ENCODE results near the gene BIN1. TPM values are rescaled to one million over a fixed set of nuclear protein-coding genes. Genes with fewer than 3 reads are reported as not detected.

Gene BIN1
- total and polyA plus RNA-seq, 8 donors: 13.3 to 21.3 (median 16.2) TPM

DNA sequence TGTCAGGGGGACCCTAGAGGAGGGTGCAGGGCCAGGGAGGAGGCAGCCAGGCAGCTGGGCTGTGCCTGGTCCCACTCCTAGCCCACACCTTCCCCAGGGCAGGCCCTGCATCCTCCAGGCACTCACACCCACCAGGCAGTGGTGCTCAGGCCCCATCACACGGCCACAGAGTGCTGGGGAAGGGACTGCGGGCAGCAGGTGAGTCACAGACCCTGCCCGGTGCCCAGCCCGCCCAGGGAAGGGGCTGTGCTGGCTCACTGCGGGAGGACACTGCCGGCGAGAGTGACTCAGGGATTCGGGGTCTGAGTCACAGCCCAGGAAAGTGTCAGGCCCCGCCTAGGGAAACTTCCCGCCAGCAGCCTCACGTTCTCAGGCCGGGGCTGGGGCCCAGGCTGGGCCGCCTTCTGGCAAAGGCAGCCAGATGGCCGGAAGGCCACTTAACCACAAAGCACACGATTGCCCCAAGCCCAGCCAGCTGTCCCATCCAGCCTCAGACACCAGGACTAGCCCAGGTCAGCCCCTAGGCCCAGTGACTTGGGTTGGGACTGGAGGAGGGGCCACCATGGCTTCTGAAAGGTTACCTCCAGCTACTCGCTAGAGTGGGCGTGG, 42.2 kb downstream of the BIN1 start:
- intact Hi-C loops (cut with DNase I): no loop called here
- H3K27me3 ChIP-seq: no peaks in the 10 kb centered on the region
- no peaks in the 10 kb centered on the region for H3K4me1 ChIP-seq
- no peak overlapping the region for H3K4me3 ChIP-seq
- WGBS, 2 donors: 76 to 79% methylated on average over 17 of the region's 17 CpGs
- FAIRE-seq (peak; percentile 17), DNase-seq (peak in 4 of 6 donors; percentile 26 to 72 (median 54)), ATAC-seq (peak; percentile 26 to 82 (median 74))
- H3K36me3 ChIP-seq: no peaks in the 10 kb centered on the region
- TF ChIP-seq, protein P1, sequence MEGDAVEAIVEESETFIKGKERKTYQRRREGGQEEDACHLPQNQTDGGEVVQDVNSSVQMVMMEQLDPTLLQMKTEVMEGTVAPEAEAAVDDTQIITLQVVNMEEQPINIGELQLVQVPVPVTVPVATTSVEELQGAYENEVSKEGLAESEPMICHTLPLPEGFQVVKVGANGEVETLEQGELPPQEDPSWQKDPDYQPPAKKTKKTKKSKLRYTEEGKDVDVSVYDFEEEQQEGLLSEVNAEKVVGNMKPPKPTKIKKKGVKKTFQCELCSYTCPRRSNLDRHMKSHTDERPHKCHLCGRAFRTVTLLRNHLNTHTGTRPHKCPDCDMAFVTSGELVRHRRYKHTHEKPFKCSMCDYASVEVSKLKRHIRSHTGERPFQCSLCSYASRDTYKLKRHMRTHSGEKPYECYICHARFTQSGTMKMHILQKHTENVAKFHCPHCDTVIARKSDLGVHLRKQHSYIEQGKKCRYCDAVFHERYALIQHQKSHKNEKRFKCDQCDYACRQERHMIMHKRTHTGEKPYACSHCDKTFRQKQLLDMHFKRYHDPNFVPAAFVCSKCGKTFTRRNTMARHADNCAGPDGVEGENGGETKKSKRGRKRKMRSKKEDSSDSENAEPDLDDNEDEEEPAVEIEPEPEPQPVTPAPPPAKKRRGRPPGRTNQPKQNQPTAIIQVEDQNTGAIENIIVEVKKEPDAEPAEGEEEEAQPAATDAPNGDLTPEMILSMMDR (IDR thresholded peaks at IDR 0.05): no peak
- no peak overlapping the region for H3K27ac ChIP-seq
- no peaks in the 10 kb centered on the region for H3K9me3 ChIP-seq

DNA sequence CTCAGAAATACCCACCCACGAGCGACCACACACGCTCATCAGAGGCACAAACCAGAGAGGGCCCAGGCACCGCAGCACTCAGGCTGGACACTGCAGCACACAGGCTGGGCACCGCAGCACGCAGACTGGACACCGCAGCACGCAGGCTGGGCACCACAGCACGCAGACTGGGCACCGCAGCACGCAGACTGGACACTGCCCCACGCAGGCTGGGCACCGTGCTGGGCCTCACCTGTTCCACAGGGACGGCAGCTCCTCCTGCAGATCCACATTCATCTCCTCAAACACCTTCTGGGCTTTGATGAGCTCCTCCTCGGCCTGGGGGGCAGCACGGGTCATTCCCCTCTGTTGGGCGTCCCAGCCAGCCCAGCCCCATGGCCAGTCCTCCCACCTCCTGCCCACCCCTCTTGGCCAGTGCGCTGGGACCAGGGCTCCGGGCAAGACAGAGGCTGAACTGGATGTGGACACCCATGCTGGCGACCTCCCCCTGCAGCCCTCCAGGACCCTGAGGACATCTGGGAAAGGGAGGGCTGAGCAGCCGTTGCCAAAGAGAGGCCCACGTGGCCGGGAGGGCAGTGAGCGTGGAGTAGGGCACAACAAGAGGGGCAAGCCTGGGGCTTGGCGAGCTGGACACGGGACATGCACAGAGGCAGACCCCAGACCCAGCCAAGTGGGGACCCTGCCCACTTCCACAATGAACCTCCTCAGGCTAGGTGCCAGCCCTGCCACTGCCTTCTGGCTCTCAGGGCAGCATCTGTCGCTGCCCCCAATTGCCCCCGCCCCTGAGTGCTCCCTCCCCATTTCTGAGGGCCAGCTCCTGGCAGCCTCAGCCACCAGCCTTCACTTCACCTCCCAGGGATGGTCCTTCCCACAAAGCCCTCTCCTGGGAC, 43.0 kb downstream of the BIN1 start:
- DNase-seq (peak in 1 of 6 donors; percentile 76), ATAC-seq (no peak), FAIRE-seq (no peak)
- 95 to 96% methylated on average over 22 to 28 of the region's 28 CpGs for WGBS, 2 donors
- intact Hi-C loops (cut with DNase I): no loop called here
- Histone ChIP-seq H3K27me3 (no peaks in the 10 kb centered on the region), H3K9me3 (no peaks in the 10 kb centered on the region), H3K27ac (no peak overlapping the region), H3K36me3 (no peaks in the 10 kb centered on the region), H3K4me3 (no peak overlapping the region), H3K4me1 (no peaks in the 10 kb centered on the region)
- TF ChIP-seq, protein P1 (IDR thresholded peaks at IDR 0.05): no peak

DNA sequence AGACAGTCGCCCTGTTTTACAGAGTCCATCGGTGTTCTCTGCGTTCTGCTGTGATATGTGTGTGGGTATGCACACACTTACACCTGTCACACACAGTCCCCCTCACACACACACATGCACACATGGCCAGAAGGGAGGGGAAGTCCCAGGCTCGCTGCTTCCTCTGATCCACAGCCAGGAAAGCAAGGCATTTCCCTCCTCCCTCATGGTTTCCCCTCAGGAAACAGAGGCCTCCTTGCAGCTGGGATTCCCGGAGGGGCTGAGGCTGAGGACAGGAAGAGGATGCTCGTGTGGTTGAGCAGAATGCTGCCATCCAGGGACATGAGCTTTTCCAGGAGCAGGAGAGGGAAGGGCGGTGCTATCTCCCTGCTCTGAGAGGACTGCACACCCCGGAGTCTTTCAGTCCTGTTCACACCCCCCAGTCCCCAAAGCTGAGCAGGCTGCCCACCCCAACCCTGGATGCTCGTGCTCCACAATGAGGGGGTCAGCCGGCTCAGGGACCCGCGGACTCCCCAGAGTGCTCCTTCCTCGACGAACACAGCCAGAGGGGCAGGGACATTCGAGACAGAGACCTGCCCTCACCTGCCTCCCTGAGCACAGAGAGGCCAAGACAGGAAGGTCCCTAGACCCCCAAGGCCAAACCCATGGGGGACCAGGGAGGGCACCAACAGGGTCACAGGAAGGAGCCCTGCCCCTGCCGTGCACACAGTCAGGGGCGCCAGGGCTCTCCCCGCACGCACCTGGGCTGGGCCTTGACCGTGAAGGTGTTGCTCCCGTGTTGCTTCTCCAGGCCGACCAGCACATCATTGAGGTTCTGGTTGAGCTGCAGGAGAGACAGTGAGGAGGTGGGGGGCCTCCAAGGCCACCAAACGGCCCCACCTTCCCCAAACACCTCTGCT, 45.3 kb downstream of the BIN1 start:
- DNase-seq (no peak), ATAC-seq (no peak), FAIRE-seq (no peak)
- Histone ChIP-seq H3K36me3 (no peaks in the 10 kb centered on the region), H3K4me3 (no peak overlapping the region), H3K27me3 (no peaks in the 10 kb centered on the region), H3K9me3 (no peaks in the 10 kb centered on the region), H3K4me1 (no peaks in the 10 kb centered on the region), H3K27ac (no peak overlapping the region)
- intact Hi-C loops (cut with DNase I): no loop called here
- 80 to 90% methylated on average over 22 to 23 of the region's 23 CpGs for WGBS, 2 donors
- TF ChIP-seq, protein P1 (IDR thresholded peaks at IDR 0.05): no peak

DNA sequence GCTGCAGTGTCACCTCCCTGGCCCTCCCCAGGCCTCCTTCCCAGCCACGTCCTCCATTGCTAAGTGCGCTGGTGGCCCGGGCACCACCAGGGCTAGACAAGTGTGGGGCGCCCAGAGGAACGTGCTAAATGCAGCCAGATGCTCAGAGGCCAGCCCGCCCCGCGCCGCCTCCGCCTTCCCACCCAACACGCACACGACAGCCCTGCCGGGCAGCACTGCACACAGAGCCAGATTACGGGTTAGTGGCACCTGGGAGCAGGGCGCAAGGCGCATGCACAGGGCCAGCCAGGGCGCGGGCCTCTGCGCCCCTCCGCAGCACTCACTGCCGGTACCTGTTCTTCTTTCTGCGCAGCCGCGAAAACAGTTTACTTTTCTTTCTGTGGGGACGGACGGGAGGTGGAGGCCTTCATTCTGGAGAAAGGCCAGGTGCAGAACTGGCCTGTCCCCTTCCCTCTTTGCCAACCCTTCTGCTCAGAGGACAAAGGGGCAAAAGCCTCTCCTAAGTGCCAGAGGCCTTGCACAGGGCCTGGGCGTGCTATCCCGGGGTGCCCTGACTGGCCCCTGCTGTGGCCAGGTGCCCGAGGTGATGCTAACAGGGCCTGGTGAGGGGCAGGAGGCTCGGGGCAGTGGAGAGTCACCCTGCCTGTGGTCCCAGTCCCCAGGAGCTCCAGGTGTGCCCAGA, 46.5 kb downstream of the BIN1 start:
- intact Hi-C loops (cut with DNase I): no loop called here

More for the DNA sequence above, 46.5 kb downstream of the BIN1 start:
- DNase-seq (peak in 2 of 6 donors; percentile 12 to 59), ATAC-seq (no peak), FAIRE-seq (no peak)
- WGBS, 2 donors: 95% methylated on average over 29 to 30 of the region's 30 CpGs
- H3K27ac ChIP-seq: no peak overlapping the region
- H3K9me3 ChIP-seq: no peaks in the 10 kb centered on the region
- TF ChIP-seq, protein P1 (IDR thresholded peaks at IDR 0.05): no peak
- H3K4me3 ChIP-seq: no peak overlapping the region
- H3K36me3 ChIP-seq: no peaks in the 10 kb centered on the region
- no peaks in the 10 kb centered on the region for H3K27me3 ChIP-seq
- H3K4me1 ChIP-seq: no peaks in the 10 kb centered on the region
